ENCODE results near the gene CEP63. TPM values are rescaled to one million over a fixed set of nuclear protein-coding genes. Genes with fewer than 3 reads are reported as not detected.

The CEP63 gene
- total and polyA plus RNA-seq, 2 of the 8 experiments (the other 6 are each of a cell fraction or from before 2014, with no cell fraction given), result 5.3 to 18.2 TPM

DNA sequence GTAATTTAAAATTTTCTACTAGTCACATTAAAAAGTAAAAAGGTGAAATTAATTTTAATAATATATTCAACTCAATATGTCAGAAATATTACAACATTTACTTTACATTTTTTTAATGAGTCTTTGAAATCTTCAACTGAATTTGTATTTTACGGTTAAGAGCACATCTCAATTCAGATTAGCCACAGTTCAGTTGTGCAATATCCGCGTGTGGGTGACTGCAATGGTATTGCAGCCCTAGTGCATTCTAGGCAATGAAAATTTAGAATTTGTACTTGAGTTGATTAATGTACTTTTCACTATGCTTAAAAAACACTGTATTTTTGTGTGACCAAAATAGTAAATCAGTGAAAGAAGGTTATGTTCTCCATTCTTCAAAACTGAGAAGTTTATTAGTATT, 57.3 kb downstream of the CEP63 start (continued):
- TF ChIP-seq, protein P1, sequence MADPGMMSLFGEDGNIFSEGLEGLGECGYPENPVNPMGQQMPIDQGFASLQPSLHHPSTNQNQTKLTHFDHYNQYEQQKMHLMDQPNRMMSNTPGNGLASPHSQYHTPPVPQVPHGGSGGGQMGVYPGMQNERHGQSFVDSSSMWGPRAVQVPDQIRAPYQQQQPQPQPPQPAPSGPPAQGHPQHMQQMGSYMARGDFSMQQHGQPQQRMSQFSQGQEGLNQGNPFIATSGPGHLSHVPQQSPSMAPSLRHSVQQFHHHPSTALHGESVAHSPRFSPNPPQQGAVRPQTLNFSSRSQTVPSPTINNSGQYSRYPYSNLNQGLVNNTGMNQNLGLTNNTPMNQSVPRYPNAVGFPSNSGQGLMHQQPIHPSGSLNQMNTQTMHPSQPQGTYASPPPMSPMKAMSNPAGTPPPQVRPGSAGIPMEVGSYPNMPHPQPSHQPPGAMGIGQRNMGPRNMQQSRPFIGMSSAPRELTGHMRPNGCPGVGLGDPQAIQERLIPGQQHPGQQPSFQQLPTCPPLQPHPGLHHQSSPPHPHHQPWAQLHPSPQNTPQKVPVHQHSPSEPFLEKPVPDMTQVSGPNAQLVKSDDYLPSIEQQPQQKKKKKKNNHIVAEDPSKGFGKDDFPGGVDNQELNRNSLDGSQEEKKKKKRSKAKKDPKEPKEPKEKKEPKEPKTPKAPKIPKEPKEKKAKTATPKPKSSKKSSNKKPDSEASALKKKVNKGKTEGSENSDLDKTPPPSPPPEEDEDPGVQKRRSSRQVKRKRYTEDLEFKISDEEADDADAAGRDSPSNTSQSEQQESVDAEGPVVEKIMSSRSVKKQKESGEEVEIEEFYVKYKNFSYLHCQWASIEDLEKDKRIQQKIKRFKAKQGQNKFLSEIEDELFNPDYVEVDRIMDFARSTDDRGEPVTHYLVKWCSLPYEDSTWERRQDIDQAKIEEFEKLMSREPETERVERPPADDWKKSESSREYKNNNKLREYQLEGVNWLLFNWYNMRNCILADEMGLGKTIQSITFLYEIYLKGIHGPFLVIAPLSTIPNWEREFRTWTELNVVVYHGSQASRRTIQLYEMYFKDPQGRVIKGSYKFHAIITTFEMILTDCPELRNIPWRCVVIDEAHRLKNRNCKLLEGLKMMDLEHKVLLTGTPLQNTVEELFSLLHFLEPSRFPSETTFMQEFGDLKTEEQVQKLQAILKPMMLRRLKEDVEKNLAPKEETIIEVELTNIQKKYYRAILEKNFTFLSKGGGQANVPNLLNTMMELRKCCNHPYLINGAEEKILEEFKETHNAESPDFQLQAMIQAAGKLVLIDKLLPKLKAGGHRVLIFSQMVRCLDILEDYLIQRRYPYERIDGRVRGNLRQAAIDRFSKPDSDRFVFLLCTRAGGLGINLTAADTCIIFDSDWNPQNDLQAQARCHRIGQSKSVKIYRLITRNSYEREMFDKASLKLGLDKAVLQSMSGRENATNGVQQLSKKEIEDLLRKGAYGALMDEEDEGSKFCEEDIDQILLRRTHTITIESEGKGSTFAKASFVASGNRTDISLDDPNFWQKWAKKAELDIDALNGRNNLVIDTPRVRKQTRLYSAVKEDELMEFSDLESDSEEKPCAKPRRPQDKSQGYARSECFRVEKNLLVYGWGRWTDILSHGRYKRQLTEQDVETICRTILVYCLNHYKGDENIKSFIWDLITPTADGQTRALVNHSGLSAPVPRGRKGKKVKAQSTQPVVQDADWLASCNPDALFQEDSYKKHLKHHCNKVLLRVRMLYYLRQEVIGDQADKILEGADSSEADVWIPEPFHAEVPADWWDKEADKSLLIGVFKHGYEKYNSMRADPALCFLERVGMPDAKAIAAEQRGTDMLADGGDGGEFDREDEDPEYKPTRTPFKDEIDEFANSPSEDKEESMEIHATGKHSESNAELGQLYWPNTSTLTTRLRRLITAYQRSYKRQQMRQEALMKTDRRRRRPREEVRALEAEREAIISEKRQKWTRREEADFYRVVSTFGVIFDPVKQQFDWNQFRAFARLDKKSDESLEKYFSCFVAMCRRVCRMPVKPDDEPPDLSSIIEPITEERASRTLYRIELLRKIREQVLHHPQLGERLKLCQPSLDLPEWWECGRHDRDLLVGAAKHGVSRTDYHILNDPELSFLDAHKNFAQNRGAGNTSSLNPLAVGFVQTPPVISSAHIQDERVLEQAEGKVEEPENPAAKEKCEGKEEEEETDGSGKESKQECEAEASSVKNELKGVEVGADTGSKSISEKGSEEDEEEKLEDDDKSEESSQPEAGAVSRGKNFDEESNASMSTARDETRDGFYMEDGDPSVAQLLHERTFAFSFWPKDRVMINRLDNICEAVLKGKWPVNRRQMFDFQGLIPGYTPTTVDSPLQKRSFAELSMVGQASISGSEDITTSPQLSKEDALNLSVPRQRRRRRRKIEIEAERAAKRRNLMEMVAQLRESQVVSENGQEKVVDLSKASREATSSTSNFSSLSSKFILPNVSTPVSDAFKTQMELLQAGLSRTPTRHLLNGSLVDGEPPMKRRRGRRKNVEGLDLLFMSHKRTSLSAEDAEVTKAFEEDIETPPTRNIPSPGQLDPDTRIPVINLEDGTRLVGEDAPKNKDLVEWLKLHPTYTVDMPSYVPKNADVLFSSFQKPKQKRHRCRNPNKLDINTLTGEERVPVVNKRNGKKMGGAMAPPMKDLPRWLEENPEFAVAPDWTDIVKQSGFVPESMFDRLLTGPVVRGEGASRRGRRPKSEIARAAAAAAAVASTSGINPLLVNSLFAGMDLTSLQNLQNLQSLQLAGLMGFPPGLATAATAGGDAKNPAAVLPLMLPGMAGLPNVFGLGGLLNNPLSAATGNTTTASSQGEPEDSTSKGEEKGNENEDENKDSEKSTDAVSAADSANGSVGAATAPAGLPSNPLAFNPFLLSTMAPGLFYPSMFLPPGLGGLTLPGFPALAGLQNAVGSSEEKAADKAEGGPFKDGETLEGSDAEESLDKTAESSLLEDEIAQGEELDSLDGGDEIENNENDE (IDR thresholded peaks at IDR 0.05; ENCODE audit: insufficient replicate concordance, low read length), result no peak
- TF ChIP-seq NANOG (IDR thresholded peaks at IDR 0.05; ENCODE audit: insufficient read depth, low read depth, low read length, poor library complexity, severe bottlenecking), result no peak
- no peak for TF ChIP-seq PHF8 (conservative IDR thresholded peaks at IDR 0.05; ENCODE audit: low read depth, low read length)
- TF ChIP-seq SIX5 (IDR thresholded peaks at IDR 0.05; ENCODE audit: low read depth, low read length), result no peak
- TF ChIP-seq RFX5 (IDR thresholded peaks at IDR 0.05; ENCODE audit: borderline replicate concordance, low read depth, low read length), result no peak
- TF ChIP-seq, protein P2, sequence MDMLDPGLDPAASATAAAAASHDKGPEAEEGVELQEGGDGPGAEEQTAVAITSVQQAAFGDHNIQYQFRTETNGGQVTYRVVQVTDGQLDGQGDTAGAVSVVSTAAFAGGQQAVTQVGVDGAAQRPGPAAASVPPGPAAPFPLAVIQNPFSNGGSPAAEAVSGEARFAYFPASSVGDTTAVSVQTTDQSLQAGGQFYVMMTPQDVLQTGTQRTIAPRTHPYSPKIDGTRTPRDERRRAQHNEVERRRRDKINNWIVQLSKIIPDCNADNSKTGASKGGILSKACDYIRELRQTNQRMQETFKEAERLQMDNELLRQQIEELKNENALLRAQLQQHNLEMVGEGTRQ (IDR thresholded peaks at IDR 0.05; ENCODE audit: low read length), result no peak
- no peak for TF ChIP-seq EP300 (IDR thresholded peaks at IDR 0.05; ENCODE audit: borderline replicate concordance in 1 of 2, low read depth in 2 of 2, low read length in 2 of 2)
- TF ChIP-seq CTBP2 (IDR thresholded peaks at IDR 0.05; ENCODE audit: borderline replicate concordance, insufficient read depth, insufficient read length, low read length), result no peak
- TF ChIP-seq CEBPB (IDR thresholded peaks at IDR 0.05; ENCODE audit: low read depth, low read length), result no peak
- TF ChIP-seq POLR2AphosphoS5 (IDR thresholded peaks at IDR 0.05; ENCODE audit: low read depth, low read length), result no peak
- TF ChIP-seq SP1 (IDR thresholded peaks at IDR 0.05; ENCODE audit: low read depth, low read length), result no peak

Data from H1 (cell line).